HG03196 (cell line): ENCODE results near the gene KLF15.

Experiments used
- ATAC-seq: cut with Tn5 transposase; IDR thresholded peaks from one replicate; pipeline ENCODE4 v1.9.1; 2021; ENCODE audit not compliant: unreplicated experiment

Gene KLF15

GRCh38 chr3:126307591-126308393 lies 49.4 kb downstream of the KLF15 start:
- no peak for ATAC-seq

GRCh38 chr3:126306888-126307482 lies 50.2 kb downstream of the KLF15 start:
- no peak for ATAC-seq

GRCh38 chr3:126306397-126306796 lies 50.8 kb downstream of the KLF15 start:
- no peak for ATAC-seq

GRCh38 chr3:126305427-126305826 lies 51.8 kb downstream of the KLF15 start:
- ATAC-seq = no peak

- no peak for ATAC-seq
These were observed 52.5 kb downstream of the KLF15 start for GRCh38 chr3:126304704-126305103.

GRCh38 chr3:126304291-126304690 lies 52.9 kb downstream of the KLF15 start:
- ATAC-seq = no peak

- ATAC-seq = no peak
These were observed 53.9 kb downstream of the KLF15 start for GRCh38 chr3:126303272-126303671.

- ATAC-seq = no peak
These were observed 56.3 kb downstream of the KLF15 start for GRCh38 chr3:126300761-126301481.

- ATAC-seq = no peak
These were observed 57.0 kb downstream of the KLF15 start for GRCh38 chr3:126300001-126300760.

GRCh38 chr3:126295407-126295939 lies 61.7 kb downstream of the KLF15 start:
- ATAC-seq = no peak

- ATAC-seq = no peak
These were observed 62.9 kb downstream of the KLF15 start for GRCh38 chr3:126294211-126294808.

- ATAC-seq = no peak
These were observed 63.7 kb downstream of the KLF15 start for GRCh38 chr3:126293370-126294082.
